Measurements from ENCODE around the gene SUSD6.

SUSD6 gene

GRCh38 chr14:69610020-69610873, 1.1 kb upstream of the SUSD6 start:
- TF ChIP-seq EZH2 (optimal IDR thresholded peaks at IDR 0.05; ENCODE audit: low read depth, low read length), result no peak
- Histone ChIP-seq H3K9ac (ENCODE audit: low read length) (peak overlapping the region; percentile 59), H2AFZ (ENCODE audit: low read length) (peak overlapping the region; percentile 87)

DNA sequence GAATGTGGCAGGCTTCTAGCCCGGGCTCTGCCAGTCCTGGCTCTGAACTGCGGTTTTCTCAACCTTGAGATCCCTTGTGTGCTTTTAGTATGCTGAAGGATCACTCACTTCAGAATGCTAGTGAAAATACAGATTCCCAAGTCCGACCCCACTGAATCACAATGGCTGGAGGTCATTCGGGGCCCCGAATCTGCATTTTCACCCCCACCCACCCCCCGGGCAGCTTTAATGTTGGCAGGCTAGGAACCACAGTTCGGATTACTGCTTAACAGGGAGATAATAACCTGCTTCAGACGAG, 573 bp upstream of the SUSD6 start:
- H3K36me3 ChIP-seq (replicated peaks; ENCODE audit: insufficient read depth, low read length), result no peaks in the 10 kb centered on the region
- peak overlapping the region; percentile 45 for H3K27ac ChIP-seq (ENCODE audit: low read length)
- TF ChIP-seq EZH2 (optimal IDR thresholded peaks at IDR 0.05; ENCODE audit: low read depth, low read length), result no peak
- no peak for TF ChIP-seq EZH2phosphoT487 (IDR thresholded peaks at IDR 0.05; ENCODE audit: low read length)
- no peak for TF ChIP-seq CTCF (IDR thresholded peaks at IDR 0.05; ENCODE audit: low read length)

More at GRCh38 chr14:69610020-69610873, 1.1 kb upstream of the SUSD6 start:
- no peaks in the 10 kb centered on the region for H3K9me2 ChIP-seq (replicated peaks; ENCODE audit: insufficient read depth, low read length)
- H3K36me3 ChIP-seq (replicated peaks; ENCODE audit: insufficient read depth, low read length), result no peaks in the 10 kb centered on the region
- peak overlapping the region; percentile 67 for H3K4me2 ChIP-seq (ENCODE audit: low read depth, low read length)
- H3F3A ChIP-seq (ENCODE audit: insufficient read depth, low read length), result peaks cover 16% of the 10 kb centered on the region; the same call in 1 of the 2 replicates
- no peaks in the 10 kb centered on the region for H3K9me3 ChIP-seq (replicated peaks; ENCODE audit: insufficient read depth, low read length)
- H3K27ac ChIP-seq (ENCODE audit: low read length), result peak overlapping the region; percentile 45
- no peaks in the 10 kb centered on the region for H3K27me3 ChIP-seq (replicated peaks; ENCODE audit: insufficient read depth, low read length)
- peaks cover 32% of the 10 kb centered on the region for H3K79me2 ChIP-seq (ENCODE audit: low read length)
- H4K20me1 ChIP-seq (ENCODE audit: insufficient read depth, low read length), result no peaks in the 10 kb centered on the region
- peak overlapping the region; percentile 59 for H3K4me3 ChIP-seq (ENCODE audit: low read length)
- peaks cover 16% of the 10 kb centered on the region; the same call in 1 of the 2 replicates for H3K4me1 ChIP-seq (ENCODE audit: low read length)
- no peak for DNase-seq

GRCh38 chr14:69612014-69612782, 802 bp downstream of the SUSD6 start:
- H3K36me3 ChIP-seq (replicated peaks; ENCODE audit: insufficient read depth, low read length), result no peaks in the 10 kb centered on the region
- H4K20me1 ChIP-seq (ENCODE audit: insufficient read depth, low read length), result no peaks in the 10 kb centered on the region
- H3K9ac ChIP-seq (ENCODE audit: low read length), result peak overlapping the region; percentile 75
- peaks cover 26% of the 10 kb centered on the region for H3K4me1 ChIP-seq (ENCODE audit: low read length)
- H3K9me3 ChIP-seq (replicated peaks; ENCODE audit: insufficient read depth, low read length), result no peaks in the 10 kb centered on the region
- H3K4me2 ChIP-seq (ENCODE audit: low read depth, low read length), result peak overlapping the region; percentile 80
- H2AFZ ChIP-seq (ENCODE audit: low read length), result no peak overlapping the region
- no peaks in the 10 kb centered on the region for H3K9me2 ChIP-seq (replicated peaks; ENCODE audit: insufficient read depth, low read length)
- DNase-seq, result peak; percentile 24
- H3K4me3 ChIP-seq (ENCODE audit: low read length), result peak overlapping the region; percentile 76
- H3K79me2 ChIP-seq (ENCODE audit: low read length), result peaks cover 45% of the 10 kb centered on the region
- TF ChIP-seq EZH2phosphoT487 (IDR thresholded peaks at IDR 0.05; ENCODE audit: low read length) (no peak), CTCF (IDR thresholded peaks at IDR 0.05; ENCODE audit: low read length) (no peak), EZH2 (optimal IDR thresholded peaks at IDR 0.05; ENCODE audit: low read depth, low read length) (no peak)
- H3K27me3 ChIP-seq (replicated peaks; ENCODE audit: insufficient read depth, low read length), result no peaks in the 10 kb centered on the region
- H3F3A ChIP-seq (ENCODE audit: insufficient read depth, low read length), result peaks cover 31% of the 10 kb centered on the region; the same call in 1 of the 2 replicates
- peak overlapping the region; percentile 95 for H3K27ac ChIP-seq (ENCODE audit: low read length)

More for the DNA sequence above, 573 bp upstream of the SUSD6 start:
- Histone ChIP-seq H3F3A (ENCODE audit: insufficient read depth, low read length) (peaks cover 21% of the 10 kb centered on the region; the same call in 1 of the 2 replicates), H3K9me2 (replicated peaks; ENCODE audit: insufficient read depth, low read length) (no peaks in the 10 kb centered on the region), H3K4me3 (ENCODE audit: low read length) (peak overlapping the region; percentile 59), H3K9ac (ENCODE audit: low read length) (peak overlapping the region; percentile 59), H2AFZ (ENCODE audit: low read length) (peak overlapping the region; percentile 87), H3K9me3 (replicated peaks; ENCODE audit: insufficient read depth, low read length) (no peaks in the 10 kb centered on the region), H4K20me1 (ENCODE audit: insufficient read depth, low read length) (no peaks in the 10 kb centered on the region), H3K4me1 (ENCODE audit: low read length) (peaks cover 18% of the 10 kb centered on the region; the same call in 1 of the 2 replicates), H3K4me2 (ENCODE audit: low read depth, low read length) (peak overlapping the region; percentile 67), H3K27me3 (replicated peaks; ENCODE audit: insufficient read depth, low read length) (no peaks in the 10 kb centered on the region), H3K79me2 (ENCODE audit: low read length) (peaks cover 32% of the 10 kb centered on the region)
- DNase-seq, result no peak

Measured in MM.1S (cell line).